ENCODE results near the gene FAM193B.

GRCh38 chr5:177495243-177496060, 58.9 kb downstream of the FAM193B start:
- TF ChIP-seq CTCF (IDR thresholded peaks at IDR 0.05; ENCODE audit: insufficient read depth, low read length, poor library complexity, severe bottlenecking) (no peak), EZH2phosphoT487 (conservative IDR thresholded peaks at IDR 0.05; ENCODE audit: low read length) (no peak)
